KMS-11 (cell line): ENCODE measurements around the gene SLC8A1.

Experiments
- H2AFZ ChIP-seq: fragments of 200-600 bp; sonication (generic); 2 replicates; pipeline ENCODE4 v1.6.1; 2016; ENCODE audit warnings: antibody characterized with exemption, mixed run types, low read depth
- H3K27ac ChIP-seq: fragments of 200-600 bp; sonication (generic); 2 replicates; pipeline ENCODE4 v1.6.1; 2016; ENCODE audit warnings: mild to moderate bottlenecking, mixed run types
- H3K27me3 ChIP-seq: fragments of 200-600 bp; sonication (generic); 2 replicates; pipeline ENCODE4 v1.6.1; 2017; ENCODE audit warnings: mild to moderate bottlenecking, low read depth, mixed run types, moderate library complexity; ENCODE audit not compliant: insufficient read depth
- H3K36me3 ChIP-seq: fragments of 200-600 bp; sonication (generic); 2 replicates; pipeline ENCODE4 v1.6.1; 2017; ENCODE audit warnings: mild to moderate bottlenecking, mixed run types; ENCODE audit not compliant: insufficient read depth
- H3K4me1 ChIP-seq: fragments of 200-600 bp; sonication (generic); 2 replicates; pipeline ENCODE4 v1.6.1; 2016; ENCODE audit warnings: mild to moderate bottlenecking, low read depth, mixed run types; ENCODE audit not compliant: poor library complexity, severe bottlenecking
- H3K4me2 ChIP-seq: fragments of 200-600 bp; sonication (generic); 2 replicates; pipeline ENCODE4 v1.7.0; 2016; ENCODE audit warnings: mild to moderate bottlenecking, mixed run types
- H3K4me3 ChIP-seq: fragments of 200-600 bp; sonication (generic); IDR thresholded peaks from 2 replicates; pipeline ENCODE4 v1.6.1; 2017; ENCODE audit warnings: low read depth, low read length, mixed read lengths; ENCODE audit not compliant: insufficient read depth
- H3K79me2 ChIP-seq: fragments of 200-600 bp; sonication (generic); 2 replicates; pipeline ENCODE4 v1.6.1; 2016; ENCODE audit warnings: low read depth, mixed run types; ENCODE audit not compliant: insufficient read depth
- H3K9ac ChIP-seq: fragments of 200-600 bp; sonication (generic); 2 replicates; pipeline ENCODE4 v1.6.1; 2016; ENCODE audit warnings: mild to moderate bottlenecking, mixed run types
- H4K20me1 ChIP-seq: fragments of 200-600 bp; sonication (generic); 2 replicates; pipeline ENCODE4 v1.6.1; 2016; ENCODE audit warnings: mild to moderate bottlenecking, mixed run types; ENCODE audit not compliant: insufficient read depth
- CTCF ChIP-seq: fragments of 200-600 bp; sonication (generic); conservative IDR thresholded peaks from 2 replicates; pipeline ENCODE4 v1.6.1; 2017; ENCODE audit warnings: low read depth, mild to moderate bottlenecking, antibody characterized with exemption, low read length, moderate library complexity, mixed read lengths

Gene SLC8A1

DNA sequence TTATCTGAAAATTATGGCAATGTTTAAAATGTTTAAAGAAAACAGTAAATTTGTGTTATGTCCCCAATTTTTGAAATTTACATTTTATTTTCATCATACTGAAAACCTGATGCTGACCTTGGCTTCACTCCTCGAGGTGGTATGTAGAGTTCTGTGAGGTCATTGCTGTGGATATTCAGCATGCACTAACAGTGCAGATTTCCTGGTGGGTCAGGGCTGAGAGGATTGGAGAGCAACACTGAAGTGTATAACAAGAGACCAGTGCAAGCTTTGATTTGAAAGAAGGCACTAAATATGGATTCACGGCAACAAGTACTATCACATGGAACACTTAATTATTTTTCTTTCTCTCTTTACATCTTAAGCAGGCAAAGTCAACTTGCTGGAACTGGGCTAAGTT is 134.1 kb downstream of the SLC8A1 start:
- Histone ChIP-seq H3K27ac (no peak overlapping the region), H3K4me3 (no peak overlapping the region), H3K36me3 (no peaks in the 10 kb centered on the region), H3K79me2 (no peaks in the 10 kb centered on the region), H3K27me3 (no peaks in the 10 kb centered on the region), H3K9ac (no peak overlapping the region), H4K20me1 (no peaks in the 10 kb centered on the region), H2AFZ (no peak overlapping the region), H3K4me1 (no peaks in the 10 kb centered on the region), H3K4me2 (no peak overlapping the region)
- TF ChIP-seq CTCF, result no peak

DNA sequence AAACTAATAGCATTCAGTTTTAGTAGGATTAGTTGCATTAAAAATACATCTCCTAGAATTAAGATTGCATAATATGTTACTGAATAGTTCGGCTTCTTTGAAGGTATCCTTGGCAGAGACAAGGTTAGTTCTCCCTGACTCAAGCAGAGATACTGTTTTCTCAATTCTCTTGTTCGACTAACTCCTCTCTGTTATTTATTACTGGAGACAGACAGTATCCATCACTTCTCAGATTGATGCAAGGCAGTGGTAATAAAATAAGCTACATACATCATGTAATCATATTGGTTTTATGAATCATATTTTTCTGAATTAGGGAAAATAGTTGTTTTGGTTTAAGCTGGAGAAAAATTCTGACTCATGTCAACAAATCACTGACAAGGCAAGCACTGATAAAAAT is 134.8 kb downstream of the SLC8A1 start:
- no peaks in the 10 kb centered on the region for H3K79me2 ChIP-seq
- no peaks in the 10 kb centered on the region for H3K4me1 ChIP-seq
- TF ChIP-seq CTCF, result no peak
- H3K9ac ChIP-seq, result no peak overlapping the region
- H4K20me1 ChIP-seq, result no peaks in the 10 kb centered on the region
- H3K4me2 ChIP-seq, result no peak overlapping the region
- H3K4me3 ChIP-seq, result no peak overlapping the region
- no peak overlapping the region for H3K27ac ChIP-seq
- no peaks in the 10 kb centered on the region for H3K36me3 ChIP-seq
- no peaks in the 10 kb centered on the region for H3K27me3 ChIP-seq
- no peak overlapping the region for H2AFZ ChIP-seq

GRCh38 chr2:40316620-40317019 is 135.3 kb downstream of the SLC8A1 start:
- no peak overlapping the region for H3K27ac ChIP-seq
- no peak overlapping the region for H3K4me2 ChIP-seq
- H3K27me3 ChIP-seq, result no peaks in the 10 kb centered on the region
- no peaks in the 10 kb centered on the region for H3K36me3 ChIP-seq
- no peaks in the 10 kb centered on the region for H3K4me1 ChIP-seq
- no peak overlapping the region for H2AFZ ChIP-seq
- no peak for TF ChIP-seq CTCF
- H3K4me3 ChIP-seq, result no peak overlapping the region
- no peaks in the 10 kb centered on the region for H3K79me2 ChIP-seq
- H3K9ac ChIP-seq, result no peak overlapping the region
- no peaks in the 10 kb centered on the region for H4K20me1 ChIP-seq

DNA sequence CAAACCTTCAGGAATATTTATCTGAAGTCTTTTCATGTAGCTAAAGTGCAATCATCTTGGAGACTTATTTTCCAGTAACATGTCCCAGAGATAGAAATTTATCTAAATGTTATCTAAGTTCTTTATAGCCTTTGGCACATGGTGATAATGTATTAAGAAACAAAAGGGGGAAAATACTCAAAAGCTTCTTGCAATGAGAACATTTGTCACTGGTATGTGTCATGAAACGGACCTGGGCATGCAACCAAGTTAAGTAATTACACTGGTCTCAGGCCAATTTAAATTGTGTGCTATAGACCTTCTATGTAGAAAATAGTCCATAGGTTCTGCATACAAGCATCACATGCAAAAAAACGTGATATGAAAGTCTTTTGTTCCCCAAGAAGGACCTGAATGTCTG is 136.2 kb downstream of the SLC8A1 start:
- H4K20me1 ChIP-seq, result no peaks in the 10 kb centered on the region
- no peaks in the 10 kb centered on the region for H3K27me3 ChIP-seq
- H3K79me2 ChIP-seq, result no peaks in the 10 kb centered on the region
- no peaks in the 10 kb centered on the region for H3K4me1 ChIP-seq
- TF ChIP-seq CTCF, result no peak
- H3K4me3 ChIP-seq, result no peak overlapping the region
- H3K36me3 ChIP-seq, result no peaks in the 10 kb centered on the region
- no peak overlapping the region for H3K4me2 ChIP-seq
- H2AFZ ChIP-seq, result no peak overlapping the region
- H3K27ac ChIP-seq, result no peak overlapping the region
- no peak overlapping the region for H3K9ac ChIP-seq

- Histone ChIP-seq H3K27ac (no peak overlapping the region), H3K79me2 (no peaks in the 10 kb centered on the region), H3K36me3 (no peaks in the 10 kb centered on the region), H2AFZ (no peak overlapping the region), H3K4me2 (no peak overlapping the region), H3K27me3 (no peaks in the 10 kb centered on the region), H3K4me3 (no peak overlapping the region), H3K9ac (no peak overlapping the region), H4K20me1 (no peaks in the 10 kb centered on the region), H3K4me1 (peaks cover 16% of the 10 kb centered on the region)
- no peak for TF ChIP-seq CTCF
Measured at GRCh38 chr2:40311026-40311425, 140.9 kb downstream of the SLC8A1 start.
